ENCODE measurements around the gene FLT3LG. TPM values are rescaled to one million over a fixed set of nuclear protein-coding genes. Genes with fewer than 3 reads are reported as not detected.

The FLT3LG gene
- total and polyA plus RNA-seq, 2 experiments from 2014 or later, result 0.86 to 2.0 TPM

GRCh38 chr19:49475191-49475917 is 1.3 kb downstream of the FLT3LG start:
- no peak for DNase-seq (ENCODE audit: low read depth in 1 of 2, low spot score in 1 of 2)
- no peak overlapping the region for H3K27ac ChIP-seq
- no peak for TF ChIP-seq CTCF (IDR thresholded peaks at IDR 0.05; ENCODE audit: low read depth, low read length)

GRCh38 chr19:49475995-49476880 is 2.2 kb downstream of the FLT3LG start:
- peak; percentile 53 to 86 for DNase-seq (ENCODE audit: low read depth in 1 of 2, low spot score in 1 of 2)
- Histone ChIP-seq H3K9me3 (ENCODE audit: low read depth) (no peaks in the 10 kb centered on the region), H3K36me3 (no peaks in the 10 kb centered on the region), H3K27ac (no peak overlapping the region), H3K4me1 (ENCODE audit: low read depth) (no peaks in the 10 kb centered on the region), H3K27me3 (no peaks in the 10 kb centered on the region), H3K4me3 (no peak overlapping the region)
- peak; percentile 68 for TF ChIP-seq CTCF (IDR thresholded peaks at IDR 0.05; ENCODE audit: low read depth, low read length)

More at GRCh38 chr19:49475191-49475917, 1.3 kb downstream of the FLT3LG start:
- H3K4me1 ChIP-seq (ENCODE audit: low read depth), result no peaks in the 10 kb centered on the region
- H3K4me3 ChIP-seq, result no peak overlapping the region
- H3K27me3 ChIP-seq, result no peaks in the 10 kb centered on the region
- no peaks in the 10 kb centered on the region for H3K9me3 ChIP-seq (ENCODE audit: low read depth)
- H3K36me3 ChIP-seq, result no peaks in the 10 kb centered on the region

GRCh38 chr19:49479975-49480628 is 6.1 kb downstream of the FLT3LG start:
- Histone ChIP-seq H3K27ac (no peak overlapping the region), H3K9me3 (ENCODE audit: low read depth) (no peaks in the 10 kb centered on the region), H3K4me1 (ENCODE audit: low read depth) (no peaks in the 10 kb centered on the region), H3K36me3 (no peaks in the 10 kb centered on the region), H3K27me3 (no peaks in the 10 kb centered on the region), H3K4me3 (no peak overlapping the region)
- TF ChIP-seq CTCF (IDR thresholded peaks at IDR 0.05; ENCODE audit: low read depth, low read length), result no peak
- no peak for DNase-seq (ENCODE audit: low read depth in 1 of 2, low spot score in 1 of 2)

GRCh38 chr19:49481020-49481683 is 7.1 kb downstream of the FLT3LG start:
- H3K36me3 ChIP-seq, result no peaks in the 10 kb centered on the region

More at GRCh38 chr19:49481020-49481683, 7.1 kb downstream of the FLT3LG start:
- no peaks in the 10 kb centered on the region for H3K9me3 ChIP-seq (ENCODE audit: low read depth)
- no peak overlapping the region for H3K4me3 ChIP-seq
- no peak overlapping the region for H3K27ac ChIP-seq
- DNase-seq (ENCODE audit: low read depth in 1 of 2, low spot score in 1 of 2), result no peak
- H3K27me3 ChIP-seq, result no peaks in the 10 kb centered on the region
- TF ChIP-seq CTCF (IDR thresholded peaks at IDR 0.05; ENCODE audit: low read depth, low read length), result no peak
- no peaks in the 10 kb centered on the region for H3K4me1 ChIP-seq (ENCODE audit: low read depth)

Data from cardiac muscle cell (in vitro differentiated cells and primary cell).